HG02885 (cell line): Measurements from ENCODE around the gene TTC28.
"Not testable (repeated sequence)": the region's sequence is repeated elsewhere in the genome, so short reads cannot be mapped to it uniquely, and the experiment has no call there.

Source experiments
- ATAC-seq: cut with Tn5 transposase; IDR thresholded peaks from one replicate; pipeline ENCODE4 v1.9.1; 2021; ENCODE audit warnings: mild to moderate bottlenecking; ENCODE audit not compliant: unreplicated experiment, poor library complexity

The TTC28 gene

DNA sequence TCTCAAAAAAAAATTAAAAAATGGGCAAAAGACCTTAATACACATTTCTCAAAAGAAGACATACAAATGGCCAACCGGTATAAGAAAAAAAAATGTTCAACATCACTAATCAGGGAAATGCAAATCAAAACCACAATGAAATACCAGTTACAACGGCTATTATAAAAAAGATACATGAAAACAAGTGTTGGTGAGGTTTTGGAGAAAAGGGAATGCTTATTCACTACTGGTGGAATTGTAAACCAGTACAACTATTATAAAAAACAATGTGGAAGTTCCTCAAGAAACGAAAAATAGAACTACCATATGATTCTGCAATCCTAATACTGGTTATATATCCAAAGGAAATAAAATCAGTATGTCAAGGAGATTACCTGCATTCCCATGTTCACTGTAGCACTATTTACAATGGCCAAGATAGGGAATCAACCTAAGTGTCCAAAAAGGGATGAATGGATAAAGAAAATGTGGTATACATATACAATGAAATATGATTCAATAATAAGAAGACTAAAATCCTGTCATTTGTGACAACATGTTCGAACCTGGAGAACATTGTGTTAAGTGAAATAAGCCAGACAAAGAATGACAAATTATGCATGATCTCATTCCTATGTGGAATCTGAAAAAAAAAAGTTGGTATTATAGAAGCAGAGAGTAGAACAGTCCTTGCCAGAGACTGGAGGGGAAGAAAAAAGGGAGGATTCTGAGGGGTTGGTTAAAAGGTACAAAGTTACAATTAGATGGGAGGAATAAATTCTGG, 503.7 kb downstream of the TTC28 start:
- no peak for ATAC-seq

DNA sequence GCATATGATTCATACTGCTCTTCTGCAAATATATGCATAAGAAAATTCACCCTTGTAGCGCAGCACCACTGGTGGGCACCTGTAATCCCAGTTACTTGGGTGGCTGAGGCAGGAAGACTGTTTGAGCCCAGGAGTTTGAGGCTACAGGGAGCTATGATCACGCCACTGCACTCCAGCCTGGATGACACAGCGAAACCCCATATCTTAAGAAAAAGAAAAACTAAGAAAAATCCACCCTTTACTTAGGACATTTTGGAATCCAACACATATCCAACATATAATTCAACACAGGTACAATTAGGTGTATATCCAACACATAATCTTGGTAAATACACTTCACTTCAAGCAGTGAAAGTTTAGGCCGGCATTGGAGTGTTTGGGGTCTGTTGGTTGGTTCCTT, 505.1 kb downstream of the TTC28 start:
- no peak for ATAC-seq

DNA sequence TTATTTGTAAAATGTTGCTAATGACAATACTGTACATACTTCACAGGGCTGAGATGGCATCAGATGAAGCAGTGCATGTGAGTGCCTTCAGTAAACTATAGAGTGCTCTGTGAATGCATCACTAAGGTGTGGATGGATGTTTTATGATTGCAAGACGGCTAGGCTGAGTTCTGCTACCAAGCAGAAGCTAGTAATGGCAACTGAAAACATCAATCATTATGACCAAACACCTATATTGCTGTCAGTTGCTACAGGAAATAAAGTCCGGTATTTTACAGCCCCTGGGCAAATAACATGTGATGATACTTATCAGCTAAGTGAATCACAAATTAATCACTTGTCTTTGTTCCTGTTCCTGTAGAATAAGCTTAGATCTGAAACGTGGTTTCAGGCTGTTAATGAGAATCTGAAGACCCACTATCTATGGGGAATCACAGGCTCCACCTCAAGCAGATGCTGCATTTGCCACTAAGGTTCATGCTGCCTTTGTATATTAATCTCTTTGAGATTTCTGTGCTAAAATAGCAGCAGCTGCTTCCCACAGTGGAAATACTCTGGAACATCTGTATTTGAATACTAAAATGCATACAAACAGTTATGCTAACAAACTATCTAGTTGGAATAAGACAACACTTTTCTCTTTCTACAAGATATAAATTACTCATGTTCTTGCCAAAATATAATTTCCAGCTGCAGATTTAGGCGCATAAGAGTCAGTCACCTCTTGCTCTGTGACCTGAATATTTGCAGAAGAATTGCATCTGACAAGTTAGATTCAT, 506.6 kb downstream of the TTC28 start:
- no peak for ATAC-seq

DNA sequence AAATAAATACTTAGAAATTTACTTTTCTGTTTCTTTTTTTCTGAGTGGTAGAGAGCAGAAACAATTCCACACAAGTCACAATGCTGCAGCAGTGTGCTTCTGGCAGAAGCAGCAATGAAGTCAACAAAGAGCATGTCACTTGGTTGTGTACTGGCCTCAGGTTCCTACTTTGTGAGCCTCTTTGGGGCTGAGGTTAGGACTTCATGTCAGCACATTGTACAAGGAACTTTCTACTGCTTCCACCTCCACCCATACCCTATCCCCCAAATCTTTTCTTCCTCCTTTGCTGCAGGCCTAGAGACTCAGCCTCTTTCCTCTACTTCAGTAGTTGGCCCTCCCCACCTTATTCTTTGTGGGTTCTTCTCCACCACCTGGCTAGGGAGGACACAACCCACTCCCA, 507.9 kb downstream of the TTC28 start:
- no peak for ATAC-seq

DNA sequence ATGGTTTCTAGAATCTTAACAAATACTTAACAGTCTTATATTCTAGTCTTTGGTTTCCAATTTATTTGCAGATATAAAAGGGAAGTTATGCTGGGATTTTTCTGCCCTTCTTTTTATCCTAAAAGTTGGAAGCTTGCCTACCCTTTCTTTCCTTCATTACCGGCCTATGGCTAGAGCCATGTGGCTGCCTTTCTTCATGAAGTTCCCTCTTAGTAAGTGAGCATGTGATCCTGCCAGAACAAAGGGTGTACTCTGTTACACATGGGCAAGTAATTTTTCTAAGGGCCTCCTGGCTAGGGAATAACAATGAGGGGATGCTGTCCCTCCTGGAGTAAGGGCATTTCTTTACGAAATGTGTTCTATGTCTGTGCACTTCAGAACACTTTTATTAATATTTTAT, 508.5 kb downstream of the TTC28 start:
- no peak for ATAC-seq

DNA sequence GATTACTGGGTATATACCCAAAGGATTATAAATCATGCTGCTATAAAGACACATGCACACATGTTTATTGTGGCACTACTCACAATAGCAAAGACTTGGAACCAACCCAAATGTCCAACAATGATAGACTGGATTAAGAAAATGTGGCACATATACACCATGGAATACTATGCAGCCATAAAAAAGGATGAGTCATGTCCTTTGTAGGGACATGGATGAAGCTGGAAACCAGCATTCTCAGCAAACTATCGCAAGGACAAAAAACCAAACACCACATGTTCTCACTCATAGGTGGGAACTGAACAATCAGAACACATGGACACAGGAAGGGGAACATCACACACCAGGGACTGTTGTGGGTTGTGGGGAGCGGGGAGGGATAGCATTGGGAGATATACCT, 510.3 kb downstream of the TTC28 start:
- not testable (repeated sequence) for ATAC-seq

DNA sequence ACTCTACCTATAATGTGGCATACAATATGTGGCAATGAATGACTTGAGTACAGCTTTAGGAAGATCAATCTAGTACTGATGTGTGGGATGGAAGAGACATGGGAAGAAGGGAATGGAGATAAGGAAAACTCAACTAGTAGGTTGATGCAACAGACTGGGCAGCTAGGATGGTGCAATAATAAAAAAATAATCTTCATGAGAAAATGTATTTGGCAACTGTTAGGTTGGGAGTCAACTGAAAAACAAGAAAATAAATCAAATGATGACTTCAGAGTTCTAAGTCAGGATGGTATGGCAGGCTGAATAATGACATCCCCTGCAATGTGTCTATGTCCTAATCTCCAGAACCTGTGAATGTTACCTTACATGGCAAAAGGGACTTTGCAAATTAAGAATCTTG, 523.8 kb downstream of the TTC28 start:
- no peak for ATAC-seq

DNA sequence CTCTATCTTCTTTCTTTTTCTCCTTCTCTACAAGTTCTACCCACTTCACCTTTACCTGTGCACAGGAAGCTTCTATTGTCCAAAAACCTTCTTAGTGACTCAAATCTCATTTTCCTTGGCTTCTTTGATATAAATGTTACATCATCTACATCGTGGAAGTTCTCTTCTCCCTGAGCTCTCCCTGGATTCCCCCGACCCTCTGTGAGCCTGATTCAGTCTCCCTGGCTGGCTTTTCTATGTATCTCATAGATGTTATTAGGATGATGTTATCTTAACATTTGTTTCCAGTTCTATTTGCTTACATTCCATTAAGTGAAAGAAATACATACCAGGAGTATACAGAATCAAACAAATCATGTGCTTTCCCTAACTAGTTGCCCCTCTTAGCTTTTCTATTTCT, 524.8 kb downstream of the TTC28 start:
- ATAC-seq, result no peak

DNA sequence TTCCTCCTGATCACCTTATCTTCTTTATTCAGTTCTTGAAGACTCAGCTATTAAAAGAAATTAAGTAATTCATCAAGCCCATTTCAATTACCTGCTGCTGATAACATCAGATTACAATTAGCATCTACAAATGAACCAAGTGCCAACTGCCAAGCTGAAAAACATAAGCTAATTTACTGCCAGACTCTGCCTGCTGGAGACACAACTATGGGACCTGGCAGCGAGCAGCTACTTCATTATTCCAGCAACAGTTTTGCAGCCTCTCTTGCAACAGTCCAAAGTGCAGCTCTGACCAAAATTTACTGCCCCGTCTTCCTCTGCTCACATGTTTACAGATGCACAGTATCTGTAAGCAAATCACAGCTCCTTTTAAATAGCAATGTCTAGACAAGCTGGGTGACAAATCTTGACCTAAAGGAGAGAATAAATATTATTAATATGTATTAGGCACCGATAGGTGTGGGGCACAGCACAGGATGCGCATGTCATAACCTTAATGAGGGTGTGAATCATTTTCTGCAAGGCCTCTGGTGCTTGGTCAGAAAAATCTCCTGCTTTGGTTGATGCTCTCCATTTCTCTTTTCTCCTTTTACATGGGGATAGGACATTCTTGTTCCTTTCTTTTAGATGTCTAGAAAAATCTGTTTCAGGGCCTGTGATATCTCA, 528.4 kb downstream of the TTC28 start:
- ATAC-seq, result no peak

DNA sequence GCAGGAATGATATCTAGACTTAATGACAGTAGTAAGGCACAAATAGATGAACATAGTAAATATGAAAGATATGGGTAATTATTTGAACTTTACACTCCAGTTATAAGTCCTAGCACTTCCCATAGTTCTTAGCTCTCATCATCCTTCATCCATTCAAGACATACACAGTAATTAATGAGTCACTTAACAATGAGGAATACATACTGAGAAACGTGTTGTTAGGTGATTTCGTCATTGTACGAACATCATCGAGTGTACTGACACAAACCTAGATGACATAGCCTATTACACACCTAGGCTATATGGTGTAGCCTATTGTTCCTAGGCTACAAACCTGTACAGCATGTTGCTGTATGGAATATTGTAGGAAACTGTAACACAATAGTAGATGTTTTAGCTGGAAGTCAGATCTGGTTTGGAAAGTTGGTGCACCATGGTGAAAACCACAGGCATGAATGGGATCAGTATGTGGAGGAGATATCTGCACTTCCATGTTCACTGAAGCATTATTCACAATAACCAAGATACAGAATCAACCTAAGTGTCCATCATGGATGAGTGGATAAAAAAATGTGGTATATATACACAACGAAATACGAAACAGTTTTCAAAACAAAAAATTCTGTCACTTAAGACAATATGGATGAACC, 530.7 kb downstream of the TTC28 start:
- no peak for ATAC-seq

DNA sequence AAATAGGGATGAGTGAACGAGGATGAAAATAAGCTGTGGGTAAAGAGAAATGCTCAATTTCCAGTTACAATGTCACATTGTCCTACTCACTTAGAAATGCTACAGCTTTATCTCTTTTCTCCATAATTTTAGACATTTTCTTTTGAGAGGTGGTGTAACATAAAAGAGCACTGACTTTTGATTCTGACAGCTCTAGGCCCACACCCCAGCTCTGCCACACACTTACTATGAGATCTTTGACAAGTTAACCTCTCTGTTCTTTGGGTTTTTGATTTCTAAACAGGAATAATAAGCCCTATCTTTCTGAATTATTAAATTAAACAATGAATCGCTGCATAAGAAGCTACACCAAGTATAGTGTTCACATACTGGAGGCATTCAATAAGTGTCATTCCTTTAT, 532.2 kb downstream of the TTC28 start:
- no peak for ATAC-seq

DNA sequence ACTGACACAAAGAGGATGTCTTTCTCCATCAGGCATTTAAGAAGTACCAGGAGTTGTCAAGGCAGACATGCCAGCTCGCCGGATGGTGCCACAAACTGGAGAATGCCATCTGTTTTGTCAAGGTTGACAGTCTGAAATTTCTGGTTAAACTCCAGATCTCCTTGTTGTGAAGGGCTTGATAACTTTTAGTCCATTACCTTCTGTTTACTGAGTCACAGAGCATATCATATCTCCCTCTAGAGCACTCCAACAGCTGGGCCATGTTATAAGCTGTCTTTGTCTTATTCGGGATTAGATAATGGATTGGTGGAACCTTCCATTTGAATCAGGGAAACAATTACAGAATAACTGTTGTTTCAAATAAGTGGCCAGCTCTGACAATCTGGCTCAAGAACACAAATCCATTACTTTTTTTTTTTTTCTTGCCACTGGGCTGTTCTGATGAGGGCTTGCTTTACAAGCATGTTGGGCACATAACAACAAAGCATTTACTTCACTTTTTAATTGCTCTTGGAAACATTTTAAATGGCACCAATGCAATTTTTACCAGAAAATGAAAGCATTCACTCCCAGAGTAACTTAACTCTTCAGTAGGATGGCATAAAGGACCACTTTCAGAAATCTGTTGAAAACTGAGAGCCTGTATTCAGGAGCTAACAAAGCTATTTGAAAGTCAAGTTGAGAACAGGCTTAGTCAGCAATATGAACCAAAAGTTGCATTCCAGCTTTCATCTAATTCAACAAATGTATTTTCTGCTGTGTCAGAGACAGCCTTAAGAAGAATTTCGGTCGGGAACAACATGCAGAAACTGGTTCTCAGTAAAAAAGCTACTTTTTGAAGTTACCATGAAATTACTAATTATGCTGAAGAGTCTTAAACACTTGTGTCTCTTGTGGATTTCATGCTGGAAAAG, 533.0 kb downstream of the TTC28 start:
- ATAC-seq, result no peak

DNA sequence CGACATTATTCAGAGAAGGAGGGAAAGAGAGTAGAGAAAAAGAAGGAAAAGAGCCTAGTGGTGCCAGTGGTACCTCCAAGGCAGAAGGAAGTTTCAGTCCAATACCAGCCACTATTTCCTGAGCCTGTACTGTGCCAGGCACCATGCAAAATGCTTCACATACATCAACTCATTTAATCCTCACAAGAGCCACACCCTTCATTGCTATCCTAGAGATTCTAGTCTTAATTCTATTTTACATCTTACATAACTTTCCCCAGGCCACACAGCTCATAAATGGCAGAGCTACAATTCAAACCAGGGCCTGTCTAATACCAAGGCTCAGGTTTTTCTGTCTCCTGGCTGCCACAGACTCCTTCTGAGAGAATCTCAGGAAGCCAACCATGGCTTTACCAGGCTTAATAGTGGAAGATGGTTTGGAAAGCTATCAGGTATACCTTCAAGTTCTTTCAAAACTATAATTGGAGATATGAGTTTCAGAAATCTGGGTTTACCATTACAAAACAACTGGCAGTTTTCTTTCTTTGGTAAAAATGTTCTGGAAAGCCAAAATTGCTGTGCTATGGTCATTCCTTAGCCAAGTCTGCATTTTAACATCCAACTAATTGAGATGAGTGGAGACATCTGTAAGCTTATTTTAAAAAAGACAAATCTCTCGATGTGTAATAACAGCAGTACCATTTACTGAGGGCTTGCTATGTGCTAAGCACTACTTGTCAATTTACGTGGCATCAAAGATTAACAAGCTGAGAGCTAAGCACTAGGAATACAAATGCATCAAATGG, 535.5 kb downstream of the TTC28 start:
- no peak for ATAC-seq

DNA sequence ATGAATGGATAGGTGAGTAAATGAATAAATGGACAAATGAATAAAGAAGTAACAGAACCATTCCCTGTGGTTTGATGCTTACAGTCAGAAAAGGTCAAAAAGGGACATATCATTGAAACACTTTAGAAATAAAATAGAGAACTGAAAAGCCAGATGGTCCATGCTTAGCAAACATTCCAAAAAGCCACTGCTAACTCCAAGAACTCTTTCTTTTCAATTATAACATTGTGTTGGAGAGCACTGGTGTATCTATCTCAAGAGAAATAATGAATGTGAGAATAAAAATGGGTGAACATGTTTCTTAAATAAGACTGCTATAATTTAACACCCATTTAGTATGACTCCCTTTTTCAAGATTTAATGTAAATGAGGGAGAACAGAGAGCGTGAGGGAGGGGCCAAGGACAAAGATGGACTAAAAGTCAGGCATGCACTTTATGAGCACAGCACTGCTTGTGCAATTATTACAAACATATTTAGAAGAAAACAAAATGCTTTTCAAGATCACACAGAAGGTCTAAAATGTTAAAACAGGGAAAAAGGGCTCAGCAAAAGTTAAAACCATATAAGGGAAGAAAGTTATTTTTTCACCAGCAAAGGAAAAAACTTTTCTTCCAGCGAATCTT, 536.3 kb downstream of the TTC28 start:
- ATAC-seq, result no peak

DNA sequence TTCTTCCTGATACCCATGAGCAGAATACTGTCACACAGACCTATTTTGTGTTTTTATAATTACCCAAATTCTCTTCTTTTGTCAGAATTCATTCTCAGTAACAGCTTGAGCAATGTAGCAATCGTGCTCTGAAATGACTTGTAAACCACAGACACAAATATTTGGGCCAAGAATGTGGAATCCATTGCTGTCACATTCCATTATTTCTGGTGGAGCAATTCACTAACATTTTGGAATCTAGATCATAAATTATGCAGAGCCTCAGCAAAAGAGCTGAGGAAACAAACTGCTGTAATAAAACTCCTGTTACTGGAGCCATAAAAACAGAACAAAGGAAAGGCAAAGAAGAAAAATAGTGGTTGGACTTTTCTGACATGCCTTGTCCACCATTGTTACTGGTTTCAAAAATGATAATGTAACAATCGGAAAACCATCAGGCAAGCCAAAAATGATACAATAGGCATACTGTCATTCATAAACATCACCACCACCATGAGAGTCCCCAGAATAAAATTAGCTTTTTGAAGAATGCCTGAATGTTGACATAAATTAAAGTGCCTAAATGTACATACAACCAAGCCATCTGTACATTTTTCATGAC, 537.2 kb downstream of the TTC28 start:
- ATAC-seq, result no peak

DNA sequence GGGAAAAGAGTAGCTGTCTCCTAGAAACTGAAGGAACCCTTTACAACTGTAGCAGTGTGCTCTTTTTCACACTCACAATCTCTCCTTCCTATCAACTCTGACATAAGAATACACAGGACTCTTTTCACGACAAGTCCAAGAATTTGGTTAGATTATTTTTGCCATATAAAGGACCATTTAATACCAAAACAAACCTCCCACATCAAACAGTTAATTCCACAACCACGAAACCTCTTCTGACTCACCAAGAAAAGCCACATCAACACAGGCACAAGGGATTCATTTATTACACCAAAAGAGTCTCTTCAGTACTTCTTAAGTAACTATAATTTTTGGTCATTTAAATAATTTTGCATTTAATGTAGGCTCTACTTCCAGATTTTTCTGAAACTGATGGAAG, 538.0 kb downstream of the TTC28 start:
- ATAC-seq, result no peak

DNA sequence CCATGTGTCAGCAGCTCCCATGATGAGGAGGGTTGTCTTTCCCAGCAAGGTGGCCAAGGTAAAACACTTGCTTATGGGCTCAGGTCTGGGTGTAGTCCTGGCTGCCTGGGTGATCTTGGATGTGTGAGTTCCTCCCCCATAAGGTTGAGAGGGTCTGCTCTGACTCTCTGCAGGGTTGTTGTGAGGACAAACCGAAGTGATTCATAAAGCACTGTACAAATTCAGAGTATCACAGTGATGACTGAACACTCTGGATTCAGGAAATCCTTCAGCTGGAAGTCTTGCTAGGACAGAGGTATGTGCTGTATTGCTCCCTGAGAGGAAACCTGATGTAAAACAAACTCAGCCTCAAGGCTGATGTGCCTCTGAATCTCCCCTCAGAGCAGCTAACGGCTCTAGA, 539.7 kb downstream of the TTC28 start:
- ATAC-seq, result no peak

DNA sequence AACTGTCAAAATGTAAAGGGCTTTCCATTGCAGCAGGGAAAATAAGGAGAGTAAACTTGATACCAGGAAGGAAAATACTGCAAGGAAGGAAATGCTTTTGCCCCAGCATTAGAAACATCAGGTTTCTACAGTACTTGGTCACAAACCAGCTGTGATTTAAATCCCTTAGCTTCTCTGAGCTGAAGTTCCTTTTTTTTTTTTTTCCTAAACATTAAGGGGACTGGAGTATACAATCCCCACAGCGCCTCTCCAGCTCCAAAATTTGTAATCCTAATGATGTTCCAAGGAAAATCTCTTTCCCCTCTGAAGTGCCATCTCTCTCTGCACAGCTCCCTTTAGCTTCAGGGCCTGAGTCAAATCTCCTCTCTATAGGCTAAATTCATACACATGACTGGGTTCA, 540.1 kb downstream of the TTC28 start:
- no peak for ATAC-seq
